ENCODE results near the gene S100A7A.
"Not testable (repeated sequence)": the region's sequence is repeated elsewhere in the genome, so short reads cannot be mapped to it uniquely, and the experiment has no call there.

Gene S100A7A

GRCh38 chr1:153404768-153405167, 11.6 kb upstream of the S100A7A start:
- TF ChIP-seq CTCF (IDR thresholded peaks at IDR 0.05; ENCODE audit: insufficient read depth, low read depth, low read length, missing control alignments), result peak; percentile 58
- H3K4me3 ChIP-seq (ENCODE audit: low read length), result no peak overlapping the region
- DNase-seq (ENCODE audit: low read depth), result no peak

GRCh38 chr1:153405825-153406599, 10.3 kb upstream of the S100A7A start:
- not testable (repeated sequence) for DNase-seq (ENCODE audit: low read depth); H3K4me3 ChIP-seq (ENCODE audit: low read length)

- not testable (repeated sequence) for H3K4me3 ChIP-seq (ENCODE audit: low read length); DNase-seq (ENCODE audit: low read depth)
Observed at GRCh38 chr1:153407274-153407673, 9.0 kb upstream of the S100A7A start.

GRCh38 chr1:153413961-153414360, 2.4 kb upstream of the S100A7A start:
- not testable (repeated sequence) for H3K4me3 ChIP-seq (ENCODE audit: low read length); DNase-seq (ENCODE audit: low read depth)

- TF ChIP-seq CTCF (IDR thresholded peaks at IDR 0.05; ENCODE audit: insufficient read depth, low read depth, low read length, missing control alignments), result no peak
- H3K4me3 ChIP-seq (ENCODE audit: low read length), result no peak overlapping the region
- DNase-seq (ENCODE audit: low read depth), result no peak
Observed at GRCh38 chr1:153417136-153417888, 992 bp downstream of the S100A7A start.

GRCh38 chr1:153418758-153419435, 2.6 kb downstream of the S100A7A start:
- DNase-seq (ENCODE audit: low read depth); H3K4me3 ChIP-seq (ENCODE audit: low read length): not testable (repeated sequence)

GRCh38 chr1:153419436-153419793, 3.1 kb downstream of the S100A7A start:
- not testable (repeated sequence) for DNase-seq (ENCODE audit: low read depth); H3K4me3 ChIP-seq (ENCODE audit: low read length)

GRCh38 chr1:153420306-153420705, 4.0 kb downstream of the S100A7A start:
- no peak overlapping the region for H3K4me3 ChIP-seq (ENCODE audit: low read length)
- DNase-seq (ENCODE audit: low read depth), result no peak
- TF ChIP-seq CTCF (IDR thresholded peaks at IDR 0.05; ENCODE audit: insufficient read depth, low read depth, low read length, missing control alignments), result no peak

GRCh38 chr1:153422450-153423068, 6.2 kb downstream of the S100A7A start:
- no peak overlapping the region for H3K4me3 ChIP-seq (ENCODE audit: low read length)
- peak; percentile 75 for DNase-seq (ENCODE audit: low read depth)
- no peak for TF ChIP-seq CTCF (IDR thresholded peaks at IDR 0.05; ENCODE audit: insufficient read depth, low read depth, low read length, missing control alignments)

All from epithelial cell of esophagus (primary cell).